Measurements from ENCODE around the gene NRF1.

NRF1 gene

DNA sequence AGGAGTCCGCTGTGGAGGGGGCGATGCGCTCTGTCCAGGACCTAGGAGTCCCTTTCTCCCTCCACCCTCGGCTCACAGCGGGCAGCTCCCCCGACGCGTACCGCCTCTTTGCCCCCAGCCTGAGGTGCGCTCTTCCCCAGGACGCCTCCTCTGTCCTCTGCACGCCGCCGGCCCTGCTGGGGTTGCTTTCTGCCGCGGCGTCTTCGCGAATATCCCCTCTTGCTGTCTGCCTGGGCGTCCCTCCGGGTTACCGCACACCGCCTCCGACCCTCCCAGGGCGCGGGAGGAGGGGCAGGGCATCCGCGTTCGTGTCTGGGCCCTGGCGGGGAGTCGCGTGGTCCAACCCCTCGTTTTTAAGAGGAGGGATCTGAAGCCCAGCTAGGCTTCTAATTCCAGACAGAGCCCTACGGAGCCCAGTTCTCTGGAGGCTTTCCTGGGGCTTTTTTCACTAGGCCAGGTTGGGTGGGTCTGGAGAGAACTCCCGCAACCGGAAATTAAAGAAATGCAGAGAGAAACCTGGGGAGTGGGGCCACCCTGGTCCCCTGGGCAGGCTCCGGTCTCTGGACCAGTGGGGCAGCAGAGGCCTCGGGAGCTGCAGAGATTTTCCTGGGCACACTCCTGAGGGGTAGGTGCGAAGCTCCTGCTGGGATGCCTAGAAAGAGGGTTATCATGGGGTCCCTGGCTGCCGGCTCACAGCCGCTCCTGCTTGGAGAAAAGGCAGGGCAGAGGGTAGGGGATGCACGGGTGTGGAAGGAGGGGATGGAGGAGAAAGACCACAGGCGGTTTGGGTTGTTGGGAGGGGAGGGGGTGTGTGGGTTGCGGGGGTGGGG lies 174.4 kb downstream of the NRF1 start:
- TF ChIP-seq, protein P1, sequence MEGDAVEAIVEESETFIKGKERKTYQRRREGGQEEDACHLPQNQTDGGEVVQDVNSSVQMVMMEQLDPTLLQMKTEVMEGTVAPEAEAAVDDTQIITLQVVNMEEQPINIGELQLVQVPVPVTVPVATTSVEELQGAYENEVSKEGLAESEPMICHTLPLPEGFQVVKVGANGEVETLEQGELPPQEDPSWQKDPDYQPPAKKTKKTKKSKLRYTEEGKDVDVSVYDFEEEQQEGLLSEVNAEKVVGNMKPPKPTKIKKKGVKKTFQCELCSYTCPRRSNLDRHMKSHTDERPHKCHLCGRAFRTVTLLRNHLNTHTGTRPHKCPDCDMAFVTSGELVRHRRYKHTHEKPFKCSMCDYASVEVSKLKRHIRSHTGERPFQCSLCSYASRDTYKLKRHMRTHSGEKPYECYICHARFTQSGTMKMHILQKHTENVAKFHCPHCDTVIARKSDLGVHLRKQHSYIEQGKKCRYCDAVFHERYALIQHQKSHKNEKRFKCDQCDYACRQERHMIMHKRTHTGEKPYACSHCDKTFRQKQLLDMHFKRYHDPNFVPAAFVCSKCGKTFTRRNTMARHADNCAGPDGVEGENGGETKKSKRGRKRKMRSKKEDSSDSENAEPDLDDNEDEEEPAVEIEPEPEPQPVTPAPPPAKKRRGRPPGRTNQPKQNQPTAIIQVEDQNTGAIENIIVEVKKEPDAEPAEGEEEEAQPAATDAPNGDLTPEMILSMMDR (IDR thresholded peaks at IDR 0.05; ENCODE audit: low read depth, low read length, missing control alignments), result no peak
- in situ Hi-C loops (cut with HindIII; ENCODE audit: low sequenced_read_pairs), result no loop called here
- H3K4me3 ChIP-seq (ENCODE audit: low read depth, low read length), result no peak overlapping the region
- no peak for DNase-seq (ENCODE audit: low read depth)

DNA sequence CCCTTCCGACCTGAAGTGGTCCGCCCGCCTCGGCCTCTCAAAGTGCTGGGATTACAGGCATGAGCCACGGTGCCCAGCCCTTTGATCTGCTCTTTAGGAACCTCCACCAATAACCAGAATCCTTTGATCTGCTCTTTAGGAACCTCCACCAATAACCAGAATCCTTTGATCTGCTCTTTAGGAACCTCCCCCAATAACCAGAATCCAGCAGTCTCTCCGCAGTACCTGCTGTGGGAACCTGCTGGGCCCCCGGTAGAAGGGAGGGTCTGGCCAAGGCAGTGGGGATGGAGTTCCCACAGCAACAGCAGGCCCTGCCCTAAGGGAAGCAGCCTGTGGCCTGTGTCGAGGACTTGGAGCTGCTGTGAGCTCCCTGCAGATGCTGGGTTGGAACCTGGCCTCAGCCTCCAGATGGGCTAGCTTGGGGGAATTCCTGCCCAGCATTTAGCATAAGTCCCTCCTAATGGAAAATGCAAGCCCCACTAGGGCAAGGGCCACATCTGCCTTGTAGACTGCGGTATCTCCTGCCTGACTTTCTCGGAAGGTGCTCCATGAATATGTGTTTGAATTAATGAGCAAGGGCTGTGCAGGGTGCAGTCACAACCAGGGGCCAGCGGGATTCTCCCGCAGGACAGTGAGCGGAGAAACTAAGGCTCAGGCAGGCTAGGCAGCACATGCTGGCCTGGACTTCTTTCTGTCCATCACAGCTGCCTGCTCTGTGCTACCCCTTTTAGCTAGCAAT lies 175.5 kb downstream of the NRF1 start:
- TF ChIP-seq, protein P1 (IDR thresholded peaks at IDR 0.05; ENCODE audit: low read depth, low read length, missing control alignments), result no peak
- in situ Hi-C loops (cut with HindIII; ENCODE audit: low sequenced_read_pairs), result no loop called here
- no peak for DNase-seq (ENCODE audit: low read depth)
- no peak overlapping the region for H3K4me3 ChIP-seq (ENCODE audit: low read depth, low read length)

DNA sequence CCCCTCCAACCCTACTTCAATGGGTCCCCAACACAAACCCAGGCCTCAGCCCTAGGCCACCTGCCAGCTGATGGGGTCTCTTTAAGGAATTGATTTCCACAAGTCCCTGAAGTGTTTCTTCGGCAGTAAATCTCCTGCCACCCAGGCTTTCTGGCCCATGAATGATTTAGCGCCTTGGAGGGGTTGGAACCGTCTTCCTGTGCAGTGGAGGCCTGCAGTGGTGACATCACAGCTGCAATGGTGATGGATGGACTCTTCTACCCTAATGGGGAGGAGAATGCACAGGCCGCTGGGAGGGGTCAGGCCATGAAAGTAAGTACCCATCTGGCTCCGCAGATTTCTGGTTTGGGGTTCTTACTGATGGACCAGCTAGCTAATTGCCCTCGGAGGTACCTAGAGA lies 177.5 kb downstream of the NRF1 start:
- no peak overlapping the region for H3K4me3 ChIP-seq (ENCODE audit: low read depth, low read length)
- TF ChIP-seq, protein P1 (IDR thresholded peaks at IDR 0.05; ENCODE audit: low read depth, low read length, missing control alignments), result no peak
- no peak for DNase-seq (ENCODE audit: low read depth)
- in situ Hi-C loops (cut with HindIII; ENCODE audit: low sequenced_read_pairs), result no loop called here

DNA sequence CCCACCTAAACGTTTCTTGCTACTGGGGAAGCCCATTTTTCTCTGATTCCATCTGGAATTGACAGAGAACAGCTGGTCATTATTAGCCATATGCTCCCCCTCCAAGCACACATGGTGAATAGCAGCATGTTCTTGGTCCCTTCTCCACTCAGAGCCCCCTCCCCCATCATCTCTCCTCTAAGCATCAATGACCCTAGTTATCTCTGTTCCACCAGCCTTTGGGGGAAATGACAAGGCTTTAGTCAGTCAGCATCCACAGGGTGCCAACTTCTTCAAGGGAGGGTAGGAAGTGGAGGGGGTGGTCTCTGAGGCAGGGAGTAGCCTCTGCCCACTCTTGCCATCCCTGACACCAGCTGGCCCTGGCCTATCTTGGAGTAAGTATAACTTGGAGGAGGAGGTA lies 178.1 kb downstream of the NRF1 start:
- H3K4me3 ChIP-seq (ENCODE audit: low read depth, low read length), result no peak overlapping the region
- in situ Hi-C loops (cut with HindIII; ENCODE audit: low sequenced_read_pairs), result no loop called here
- DNase-seq (ENCODE audit: low read depth), result no peak
- TF ChIP-seq, protein P1 (IDR thresholded peaks at IDR 0.05; ENCODE audit: low read depth, low read length, missing control alignments), result no peak

DNA sequence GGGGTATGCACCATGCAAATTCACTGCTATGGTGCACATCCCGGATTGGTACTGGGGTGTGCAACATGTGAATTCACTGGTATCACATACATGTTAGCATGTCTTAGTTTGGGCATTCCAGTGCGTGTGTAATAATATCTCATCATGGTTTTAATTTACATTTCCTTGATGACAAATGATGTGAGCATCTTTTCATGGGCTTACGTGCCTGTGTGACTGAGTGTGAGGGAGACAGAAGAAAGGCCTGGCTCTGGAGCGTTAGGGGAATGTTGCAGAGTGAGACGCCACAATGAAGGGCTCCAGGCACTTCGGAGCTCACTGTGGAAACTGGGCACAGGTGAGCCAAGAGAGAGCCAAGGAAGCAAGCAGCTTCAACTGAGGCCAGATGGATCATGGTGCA lies 178.6 kb downstream of the NRF1 start:
- TF ChIP-seq, protein P1 (IDR thresholded peaks at IDR 0.05; ENCODE audit: low read depth, low read length, missing control alignments), result no peak
- DNase-seq (ENCODE audit: low read depth), result no peak
- no peak overlapping the region for H3K4me3 ChIP-seq (ENCODE audit: low read depth, low read length)
- in situ Hi-C loops (cut with HindIII; ENCODE audit: low sequenced_read_pairs), result no loop called here

DNA sequence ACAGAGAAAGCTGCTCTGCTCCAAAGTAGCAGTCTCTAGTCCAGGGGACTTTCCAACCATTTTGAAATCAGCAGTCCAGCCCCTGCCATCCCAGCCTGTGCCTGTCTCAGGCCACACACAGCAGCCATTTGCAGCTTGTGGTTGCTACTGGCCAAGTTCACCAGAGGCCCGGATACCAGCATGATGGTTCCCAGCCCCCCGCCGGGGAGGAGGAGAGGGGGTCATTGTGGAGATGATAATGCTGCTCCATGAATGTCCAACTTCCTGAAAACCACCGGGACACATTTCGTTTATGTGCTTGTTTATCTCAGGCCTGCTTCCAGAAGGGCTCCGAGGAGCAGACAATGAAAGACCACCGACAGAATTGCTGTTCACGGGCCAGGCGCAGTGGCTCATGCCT lies 181.2 kb downstream of the NRF1 start:
- in situ Hi-C loops (cut with HindIII; ENCODE audit: low sequenced_read_pairs), result no loop called here
- TF ChIP-seq, protein P1 (IDR thresholded peaks at IDR 0.05; ENCODE audit: low read depth, low read length, missing control alignments), result no peak
- DNase-seq (ENCODE audit: low read depth), result no peak

More for the DNA sequence above, 181.2 kb downstream of the NRF1 start:
- no peak overlapping the region for H3K4me3 ChIP-seq (ENCODE audit: low read depth, low read length)

All from astrocyte of the cerebellum (primary cell).